ENCODE data around the gene PLEKHA3.

GRCh38 chr2:178479758-178480226 lies 465 bp upstream of the PLEKHA3 start:
- no peak for TF ChIP-seq CTCF (conservative IDR thresholded peaks at IDR 0.05; ENCODE audit: low read depth, low read length)
- no peak for TF ChIP-seq CEBPB (IDR thresholded peaks at IDR 0.05; ENCODE audit: low read depth, low read length)
- TF ChIP-seq RAD21 (IDR thresholded peaks at IDR 0.05; ENCODE audit: low read length), result no peak
- TF ChIP-seq POLR2A (IDR thresholded peaks at IDR 0.05; ENCODE audit: low read depth, low read length), result no peak
- no peak for TF ChIP-seq RFX5 (IDR thresholded peaks at IDR 0.05; ENCODE audit: low read depth, low read length)
- no peak for TF ChIP-seq USF2 (IDR thresholded peaks at IDR 0.05; ENCODE audit: low read depth, low read length)
